ENCODE data around the gene AGAP2. TPM values are rescaled to one million over a fixed set of nuclear protein-coding genes. Genes with fewer than 3 reads are reported as not detected.

Gene AGAP2
- total and polyA plus RNA-seq, 9 donors, result 3.2 to 13.1 (median 10.7) TPM

DNA sequence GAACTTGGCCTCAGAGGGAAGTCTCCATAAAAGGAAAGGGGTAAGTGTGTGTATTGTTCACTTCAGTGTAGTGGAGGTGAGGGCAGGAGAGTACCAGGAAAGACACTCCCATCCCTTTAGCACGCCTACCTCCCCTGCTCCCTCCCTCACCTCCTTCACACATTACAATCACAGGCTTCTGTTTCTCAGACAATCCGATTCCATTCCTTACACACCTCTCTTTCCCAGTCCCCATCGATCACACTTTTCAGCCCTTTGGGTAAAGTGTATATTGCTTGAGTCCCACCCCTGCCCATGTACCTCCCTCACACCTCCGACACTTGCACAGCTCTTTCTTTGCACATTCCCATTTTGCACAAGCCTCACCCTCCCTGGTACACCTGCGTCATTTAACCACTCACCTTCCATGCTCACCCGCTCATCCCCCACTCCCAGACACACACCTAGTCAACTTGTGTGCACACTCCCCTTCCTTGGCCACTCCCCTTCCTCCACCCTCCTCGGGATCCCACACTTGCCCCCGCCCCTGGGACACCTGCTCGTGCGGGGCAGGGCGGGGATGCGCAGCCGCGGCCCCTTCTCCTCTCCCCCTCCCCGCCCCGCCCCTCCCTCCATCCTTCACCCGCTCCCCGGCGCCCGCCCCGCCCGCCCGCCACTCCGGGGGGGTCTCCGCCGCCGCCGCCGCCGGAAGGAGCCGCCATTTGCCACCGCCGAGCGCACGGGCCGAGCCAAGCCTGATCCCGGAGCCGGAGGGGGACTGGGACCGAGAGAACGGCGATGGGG, 16.1 kb upstream of the AGAP2 start, which contains the start of gene MARCHF9:
Gene MARCHF9, plus strand, starts transcription at position 693 of the 783 bp plus-strand sequence. CDS start 426 bp downstream, outside the sequence.
- peak; percentile 65 for DNase-seq
- H3K27me3 ChIP-seq (ENCODE audit: control insufficient read depth, insufficient read depth, low read length), result peaks cover 14% of the 10 kb centered on the region
- H3K9me3 ChIP-seq (replicated peaks; ENCODE audit: control insufficient read depth, low read depth, low read length), result no peaks in the 10 kb centered on the region
- WGBS (ENCODE audit: insufficient coverage), result 1% methylated on average over 29 of the region's 41 CpGs
- peaks cover 32% of the 10 kb centered on the region for H3K4me1 ChIP-seq (ENCODE audit: control insufficient read depth, insufficient read depth, low read length)
- peaks cover 32% of the 10 kb centered on the region for H3K36me3 ChIP-seq (ENCODE audit: control insufficient read depth, insufficient read depth, low read length)
- no peak within 1 kb of the TSS for H3K27ac ChIP-seq (ENCODE audit: low read length)
- peak within 1 kb of the TSS; percentile 45 for H3K4me3 ChIP-seq (ENCODE audit: low read length)

- H3K27ac ChIP-seq (ENCODE audit: low read length), result no peak overlapping the region
- H3K4me1 ChIP-seq (ENCODE audit: control insufficient read depth, insufficient read depth, low read length), result peaks cover 32% of the 10 kb centered on the region
- H3K27me3 ChIP-seq (ENCODE audit: control insufficient read depth, insufficient read depth, low read length), result peaks cover 14% of the 10 kb centered on the region
- DNase-seq, result no peak
- H3K9me3 ChIP-seq (replicated peaks; ENCODE audit: control insufficient read depth, low read depth, low read length), result no peaks in the 10 kb centered on the region
- no peak overlapping the region for H3K4me3 ChIP-seq (ENCODE audit: low read length)
- 21% methylated on average over 1 of the region's 1 CpG for WGBS (ENCODE audit: insufficient coverage)
- peaks cover 36% of the 10 kb centered on the region for H3K36me3 ChIP-seq (ENCODE audit: control insufficient read depth, insufficient read depth, low read length)
Observed at GRCh38 chr12:57753756-57754337, 15.3 kb upstream of the AGAP2 start.

DNA sequence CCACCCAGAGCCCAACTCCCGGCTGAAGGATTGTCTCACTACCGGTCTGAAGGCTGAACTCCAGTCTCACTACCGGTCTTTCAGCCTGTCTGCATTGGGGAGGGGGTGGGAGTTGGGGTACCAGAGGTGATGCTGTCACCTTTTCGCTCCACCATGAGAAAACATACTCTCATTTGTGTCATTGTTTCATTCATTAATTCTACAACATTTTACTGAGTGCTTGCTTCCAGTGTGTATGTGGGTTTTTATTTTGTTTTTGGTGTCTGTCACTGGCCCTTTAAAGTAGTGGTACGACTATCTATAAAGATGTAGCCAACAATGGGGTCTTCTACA, 14.1 kb upstream of the AGAP2 start:
- no peak for DNase-seq
- peaks cover 32% of the 10 kb centered on the region for H3K4me1 ChIP-seq (ENCODE audit: control insufficient read depth, insufficient read depth, low read length)
- peaks cover 35% of the 10 kb centered on the region for H3K36me3 ChIP-seq (ENCODE audit: control insufficient read depth, insufficient read depth, low read length)
- WGBS (ENCODE audit: insufficient coverage), result no CpG with 5 or more reads among the region's 5 CpGs
- H3K27me3 ChIP-seq (ENCODE audit: control insufficient read depth, insufficient read depth, low read length), result peaks cover 14% of the 10 kb centered on the region
- peak overlapping the region; percentile 84 for H3K4me3 ChIP-seq (ENCODE audit: low read length)
- no peaks in the 10 kb centered on the region for H3K9me3 ChIP-seq (replicated peaks; ENCODE audit: control insufficient read depth, low read depth, low read length)
- peak overlapping the region; percentile 29 for H3K27ac ChIP-seq (ENCODE audit: low read length)

DNA sequence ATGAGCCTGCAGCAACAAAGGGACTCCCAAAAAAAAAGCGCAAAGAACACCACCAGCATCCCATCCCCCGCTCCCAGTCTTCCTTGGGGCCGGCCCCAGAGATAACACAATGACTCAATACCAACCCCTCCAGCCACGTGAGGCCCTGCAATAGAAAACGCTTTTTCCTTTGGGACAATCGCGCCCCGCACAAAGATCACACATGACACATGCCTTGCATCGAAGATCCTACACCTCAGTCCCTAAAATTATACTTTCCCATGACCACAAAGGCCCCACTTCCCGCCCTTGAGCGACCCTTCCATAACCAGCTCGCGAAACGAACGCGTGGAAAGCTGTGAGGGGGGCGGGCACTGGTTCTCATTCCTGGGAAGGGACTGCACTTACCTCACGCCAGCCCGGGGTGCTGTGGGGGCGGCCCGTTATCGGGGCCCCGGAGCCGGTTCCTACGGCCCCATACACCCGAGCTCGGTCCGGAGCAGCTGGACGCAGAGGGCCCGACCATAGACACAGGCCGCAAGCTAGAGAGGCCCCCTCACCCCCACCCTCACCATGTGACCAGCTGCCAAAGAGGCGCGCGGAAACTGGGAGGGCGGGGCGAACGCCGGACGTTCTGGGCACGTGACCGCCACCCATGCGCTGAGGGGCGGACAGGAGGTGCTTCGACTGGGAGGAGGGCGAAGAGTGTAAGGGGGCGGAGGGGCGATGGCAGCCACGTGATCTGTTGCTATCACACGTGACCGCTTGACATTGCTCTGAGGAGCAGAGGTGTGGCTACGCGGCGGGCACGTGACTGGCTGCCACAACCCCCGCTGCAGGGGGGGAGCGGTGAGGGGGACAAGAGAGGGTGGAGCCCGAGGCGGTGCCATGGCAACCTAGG, 13.5 kb upstream of the AGAP2 start, which contains the start of gene CDK4:
Gene CDK4, minus strand, starts transcription at position 523 of the 880 bp plus-strand sequence. CDS start 593 bp downstream, outside the sequence.
- H3K4me1 ChIP-seq (ENCODE audit: control insufficient read depth, insufficient read depth, low read length), result peaks cover 32% of the 10 kb centered on the region
- peaks cover 41% of the 10 kb centered on the region for H3K36me3 ChIP-seq (ENCODE audit: control insufficient read depth, insufficient read depth, low read length)
- under 1% methylated on average over 57 of the region's 58 CpGs for WGBS (ENCODE audit: insufficient coverage)

DNA sequence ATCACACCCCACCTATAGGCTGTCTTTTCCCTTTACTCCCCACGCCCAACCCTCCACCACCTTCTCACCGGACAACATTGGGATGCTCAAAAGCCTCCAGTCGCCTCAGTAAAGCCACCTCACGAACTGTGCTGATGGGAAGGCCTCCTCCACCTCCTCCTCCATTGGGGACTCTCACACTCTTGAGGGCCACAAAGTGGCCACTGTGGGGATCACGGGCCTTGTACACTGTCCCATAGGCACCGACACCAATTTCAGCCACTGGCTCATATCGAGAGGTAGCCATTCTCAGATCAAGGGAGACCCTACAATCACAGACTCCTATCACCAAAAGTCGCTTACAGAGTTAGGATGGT, 12.9 kb upstream of the AGAP2 start:
- H3K4me1 ChIP-seq (ENCODE audit: control insufficient read depth, insufficient read depth, low read length), result peaks cover 28% of the 10 kb centered on the region
- peak overlapping the region; percentile 91 for H3K27ac ChIP-seq (ENCODE audit: low read length)
- no peak for DNase-seq
- peaks cover 11% of the 10 kb centered on the region for H3K27me3 ChIP-seq (ENCODE audit: control insufficient read depth, insufficient read depth, low read length)
- no peaks in the 10 kb centered on the region for H3K9me3 ChIP-seq (replicated peaks; ENCODE audit: control insufficient read depth, low read depth, low read length)
- H3K36me3 ChIP-seq (ENCODE audit: control insufficient read depth, insufficient read depth, low read length), result peaks cover 46% of the 10 kb centered on the region
- 13% methylated on average over 4 of the region's 8 CpGs for WGBS (ENCODE audit: insufficient coverage)
- H3K4me3 ChIP-seq (ENCODE audit: low read length), result peak overlapping the region; percentile 84

More for the DNA sequence above, 13.5 kb upstream of the AGAP2 start, which contains the start of gene CDK4:
- H3K9me3 ChIP-seq (replicated peaks; ENCODE audit: control insufficient read depth, low read depth, low read length), result no peaks in the 10 kb centered on the region
- peak; percentile 100 for DNase-seq
- peak within 1 kb of the TSS; percentile 84 for H3K4me3 ChIP-seq (ENCODE audit: low read length)
- H3K27ac ChIP-seq (ENCODE audit: low read length), result peak within 1 kb of the TSS; percentile 91
- peaks cover 14% of the 10 kb centered on the region for H3K27me3 ChIP-seq (ENCODE audit: control insufficient read depth, insufficient read depth, low read length)

DNA sequence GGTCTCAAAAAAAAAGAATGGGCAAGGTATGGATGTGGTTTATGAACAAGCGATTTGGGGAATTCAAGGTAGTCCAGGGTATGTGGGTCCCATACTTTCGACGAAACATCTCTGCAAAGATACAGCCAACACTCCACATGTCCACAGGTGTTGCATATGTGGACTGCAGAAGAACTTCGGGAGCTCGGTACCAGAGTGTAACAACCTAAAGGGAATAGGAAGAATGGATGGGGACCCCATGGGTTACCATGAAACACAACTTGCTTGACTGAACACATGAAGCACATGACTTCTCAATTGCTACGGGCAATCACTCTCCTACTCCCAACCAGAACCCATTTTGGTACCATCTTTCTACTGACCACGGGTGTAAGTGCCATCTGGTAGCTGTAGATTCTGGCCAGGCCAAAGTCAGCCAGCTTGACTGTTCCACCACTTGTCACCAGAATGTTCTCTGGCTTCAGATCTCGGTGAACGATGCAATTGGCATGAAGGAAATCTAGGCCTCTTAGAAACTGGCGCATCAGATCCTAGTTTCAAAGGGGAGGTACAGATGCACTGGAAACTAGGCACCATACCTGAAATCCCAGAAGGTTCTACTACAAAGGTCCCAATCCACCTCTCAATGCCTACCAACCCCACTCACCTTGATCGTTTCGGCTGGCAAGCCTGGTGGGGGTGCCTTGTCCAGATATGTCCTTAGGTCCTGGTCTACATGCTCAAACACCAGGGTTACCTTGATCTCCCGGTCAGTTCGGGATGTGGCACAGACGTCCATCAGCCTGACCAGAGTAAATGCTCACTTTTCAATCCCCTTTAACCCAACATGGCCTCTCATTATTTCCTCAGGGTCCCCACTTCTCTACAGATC, 12.3 kb upstream of the AGAP2 start:
- WGBS (ENCODE audit: insufficient coverage), result 83% methylated on average over 10 of the region's 15 CpGs
- peaks cover 51% of the 10 kb centered on the region for H3K36me3 ChIP-seq (ENCODE audit: control insufficient read depth, insufficient read depth, low read length)
- peak; percentile 32 for DNase-seq

DNA sequence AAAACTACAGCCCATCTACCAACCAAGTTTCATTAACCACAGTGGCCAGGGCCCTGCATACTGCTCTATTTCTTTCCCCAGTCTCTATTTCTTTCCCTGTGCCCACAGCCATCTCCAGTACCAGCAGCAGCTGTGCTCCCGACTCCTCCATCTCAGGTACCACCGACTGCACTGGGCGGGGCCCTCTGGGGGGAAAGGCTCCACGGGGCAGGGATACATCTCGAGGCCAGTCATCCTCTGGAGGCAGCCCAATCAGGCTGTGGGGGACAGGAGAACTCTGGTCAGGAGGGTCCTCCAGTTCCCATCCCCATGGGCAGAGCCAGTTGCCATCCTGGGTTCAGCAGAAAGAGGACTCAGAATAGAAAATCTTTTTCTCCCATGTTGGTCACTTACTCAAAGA, 10.5 kb upstream of the AGAP2 start:
- DNase-seq, result no peak
- Histone ChIP-seq H3K4me1 (ENCODE audit: control insufficient read depth, insufficient read depth, low read length) (peaks cover 26% of the 10 kb centered on the region), H3K27me3 (ENCODE audit: control insufficient read depth, insufficient read depth, low read length) (no peaks in the 10 kb centered on the region), H3K27ac (ENCODE audit: low read length) (no peak overlapping the region), H3K9me3 (replicated peaks; ENCODE audit: control insufficient read depth, low read depth, low read length) (no peaks in the 10 kb centered on the region), H3K36me3 (ENCODE audit: control insufficient read depth, insufficient read depth, low read length) (peaks cover 52% of the 10 kb centered on the region), H3K4me3 (ENCODE audit: low read length) (no peak overlapping the region)
- 85% methylated on average over 5 of the region's 5 CpGs for WGBS (ENCODE audit: insufficient coverage)

More for the DNA sequence above, 12.3 kb upstream of the AGAP2 start:
- no peaks in the 10 kb centered on the region for H3K9me3 ChIP-seq (replicated peaks; ENCODE audit: control insufficient read depth, low read depth, low read length)
- H3K4me1 ChIP-seq (ENCODE audit: control insufficient read depth, insufficient read depth, low read length), result peaks cover 24% of the 10 kb centered on the region
- H3K27ac ChIP-seq (ENCODE audit: low read length), result peak overlapping the region; percentile 91
- peaks cover 7% of the 10 kb centered on the region for H3K27me3 ChIP-seq (ENCODE audit: control insufficient read depth, insufficient read depth, low read length)
- H3K4me3 ChIP-seq (ENCODE audit: low read length), result peak overlapping the region; percentile 84

GRCh38 chr12:57746025-57746424, 7.5 kb upstream of the AGAP2 start:
- no peak overlapping the region for H3K4me3 ChIP-seq (ENCODE audit: low read length)
- H3K27ac ChIP-seq (ENCODE audit: low read length), result no peak overlapping the region
- H3K4me1 ChIP-seq (ENCODE audit: control insufficient read depth, insufficient read depth, low read length), result peaks cover 17% of the 10 kb centered on the region
- 84% methylated on average over 2 of the region's 3 CpGs for WGBS (ENCODE audit: insufficient coverage)
- peaks cover 50% of the 10 kb centered on the region for H3K36me3 ChIP-seq (ENCODE audit: control insufficient read depth, insufficient read depth, low read length)
- no peak for DNase-seq
- H3K9me3 ChIP-seq (replicated peaks; ENCODE audit: control insufficient read depth, low read depth, low read length), result no peaks in the 10 kb centered on the region
- peaks cover 11% of the 10 kb centered on the region for H3K27me3 ChIP-seq (ENCODE audit: control insufficient read depth, insufficient read depth, low read length)

GRCh38 chr12:57745485-57745881, 6.9 kb upstream of the AGAP2 start:
- H3K36me3 ChIP-seq (ENCODE audit: control insufficient read depth, insufficient read depth, low read length), result peaks cover 44% of the 10 kb centered on the region
- H3K27ac ChIP-seq (ENCODE audit: low read length), result peak overlapping the region; percentile 97
- H3K4me1 ChIP-seq (ENCODE audit: control insufficient read depth, insufficient read depth, low read length), result peaks cover 12% of the 10 kb centered on the region
- peaks cover 16% of the 10 kb centered on the region for H3K27me3 ChIP-seq (ENCODE audit: control insufficient read depth, insufficient read depth, low read length)
- H3K9me3 ChIP-seq (replicated peaks; ENCODE audit: control insufficient read depth, low read depth, low read length), result no peaks in the 10 kb centered on the region
- peak; percentile 32 for DNase-seq
- peak overlapping the region; percentile 80 for H3K4me3 ChIP-seq (ENCODE audit: low read length)
- 21% methylated on average over 5 of the region's 8 CpGs for WGBS (ENCODE audit: insufficient coverage)
